ENCODE results near the gene TAP1. TPM values are rescaled to one million over a fixed set of nuclear protein-coding genes. Genes with fewer than 3 reads are reported as not detected.

TAP1 gene
- total and polyA plus RNA-seq, 10 of the 15 experiments (the other 5 are each of a cell fraction or from before 2014, with no cell fraction given): 33.4 to 249 (median 169) TPM

- no peak for TF ChIP-seq SIX5 (IDR thresholded peaks at IDR 0.05; ENCODE audit: low read depth, low read length, severe bottlenecking)
- no peak for TF ChIP-seq SRF (IDR thresholded peaks at IDR 0.05; ENCODE audit: low read depth in 2 of 2, low read length in 2 of 2)
- no peak for TF ChIP-seq ZZZ3 (IDR thresholded peaks at IDR 0.05; ENCODE audit: control insufficient read depth, insufficient read length, low read depth)
- TF ChIP-seq HDAC2 (IDR thresholded peaks at IDR 0.05): no peak
- TF ChIP-seq CUX1 (IDR thresholded peaks at IDR 0.05; ENCODE audit: insufficient replicate concordance, low read depth, low read length): no peak
- TF ChIP-seq TBL1XR1 (IDR thresholded peaks at IDR 0.05; ENCODE audit: low read depth, low read length): no peak
- peak; percentile 86 for TF ChIP-seq SP1 (IDR thresholded peaks at IDR 0.05; ENCODE audit: low read depth, low read length)
- TF ChIP-seq ATF7 (IDR thresholded peaks at IDR 0.05; ENCODE audit: low read depth): no peak
- TF ChIP-seq RELB (IDR thresholded peaks at IDR 0.05; ENCODE audit: low read depth): peak; percentile 64
- TF ChIP-seq ZSCAN29 (IDR thresholded peaks at IDR 0.05): no peak
- TF ChIP-seq DPF2 (IDR thresholded peaks at IDR 0.05): peak; percentile 91
- peak; percentile 56 for TF ChIP-seq CREB1 (IDR thresholded peaks at IDR 0.05; ENCODE audit: low read depth)
- no peak for TF ChIP-seq PAX8 (IDR thresholded peaks at IDR 0.05)
- no peak for TF ChIP-seq STAT3 (IDR thresholded peaks at IDR 0.05; ENCODE audit: low read depth, low read length)
- peak; percentile 39 for TF ChIP-seq BCL3 (IDR thresholded peaks at IDR 0.05; ENCODE audit: borderline replicate concordance, insufficient read depth, low read depth, low read length, poor library complexity, severe bottlenecking)
- no peak for TF ChIP-seq ZBTB33 (IDR thresholded peaks at IDR 0.05)
- TF ChIP-seq BMI1 (IDR thresholded peaks at IDR 0.05; ENCODE audit: borderline replicate concordance): no peak
- TF ChIP-seq PKNOX1 (IDR thresholded peaks at IDR 0.05): peak; percentile 98
Measured at GRCh38 chr6:32894085-32895005, 40.8 kb upstream of the TAP1 start (continued).
